C4-2B (cell line): Measurements from ENCODE around the gene NPTXR.

Source experiments
- ZFX ChIP-seq: fragments of 450-650 bp; IDR thresholded peaks from 2 replicates; pipeline ENCODE4 v1.6.1; 2017
- TF ChIP-seq, protein P1 (sequence below): fragments of 450-650 bp; conservative IDR thresholded peaks from 2 replicates; pipeline ENCODE4 v1.5.1; 2017; ENCODE audit warnings: mild to moderate bottlenecking

DNA sequence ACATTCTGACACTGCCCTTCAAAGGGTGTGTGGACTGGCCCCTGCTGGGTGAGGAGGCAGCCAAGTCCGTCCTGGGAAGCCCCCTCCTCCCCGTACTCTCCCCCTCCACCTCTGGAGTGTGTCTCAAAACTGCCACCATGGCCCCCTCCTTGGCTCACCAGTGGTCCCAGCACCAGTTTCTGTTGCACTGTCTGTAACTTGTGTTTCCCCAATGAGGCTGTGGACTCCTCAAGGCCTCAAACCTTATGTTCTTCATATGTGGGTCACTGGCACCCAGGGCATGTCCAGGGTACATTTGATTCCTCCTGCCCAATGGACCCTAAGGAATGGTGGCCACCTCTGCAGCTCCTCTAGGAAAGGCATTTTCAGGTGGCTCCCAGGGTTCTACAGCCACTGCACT lies 6.6 kb upstream of the NPTXR start:
- TF ChIP-seq, protein P1, sequence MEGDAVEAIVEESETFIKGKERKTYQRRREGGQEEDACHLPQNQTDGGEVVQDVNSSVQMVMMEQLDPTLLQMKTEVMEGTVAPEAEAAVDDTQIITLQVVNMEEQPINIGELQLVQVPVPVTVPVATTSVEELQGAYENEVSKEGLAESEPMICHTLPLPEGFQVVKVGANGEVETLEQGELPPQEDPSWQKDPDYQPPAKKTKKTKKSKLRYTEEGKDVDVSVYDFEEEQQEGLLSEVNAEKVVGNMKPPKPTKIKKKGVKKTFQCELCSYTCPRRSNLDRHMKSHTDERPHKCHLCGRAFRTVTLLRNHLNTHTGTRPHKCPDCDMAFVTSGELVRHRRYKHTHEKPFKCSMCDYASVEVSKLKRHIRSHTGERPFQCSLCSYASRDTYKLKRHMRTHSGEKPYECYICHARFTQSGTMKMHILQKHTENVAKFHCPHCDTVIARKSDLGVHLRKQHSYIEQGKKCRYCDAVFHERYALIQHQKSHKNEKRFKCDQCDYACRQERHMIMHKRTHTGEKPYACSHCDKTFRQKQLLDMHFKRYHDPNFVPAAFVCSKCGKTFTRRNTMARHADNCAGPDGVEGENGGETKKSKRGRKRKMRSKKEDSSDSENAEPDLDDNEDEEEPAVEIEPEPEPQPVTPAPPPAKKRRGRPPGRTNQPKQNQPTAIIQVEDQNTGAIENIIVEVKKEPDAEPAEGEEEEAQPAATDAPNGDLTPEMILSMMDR, result no peak
- no peak for TF ChIP-seq ZFX
